Dermis microvascular lymphatic vessel endothelial cell (primary cell): Measurements from ENCODE around the gene RASSF4. TPM values are rescaled to one million over a fixed set of nuclear protein-coding genes. Genes with fewer than 3 reads are reported as not detected.

ENCODE experiments used
- DNase-seq, 2 donors: peaks; one replicate each; pipeline versions ENCODE4 v3.0.0 to v3.0.0-alpha.2; 2010; ENCODE audit warnings: low read depth in 2 of 2
- total RNA-seq: library from RNA; depleted of rRNA; stranded (reverse); fragments of >200 nt; gene quantifications from 2 replicates; pipeline ENCODE4 v1.2.1, GENCODE V29; 2014

RASSF4 gene
- total RNA-seq, 1 donor from 2014 or later = 13.1 TPM

- DNase-seq = peak in 1 of 2 donors; percentile 93
Measured at GRCh38 chr10:44975431-44976331, 16.1 kb downstream of the RASSF4 start.

- peak in 1 of 2 donors; percentile 83 for DNase-seq
Measured at GRCh38 chr10:44976352-44977198, 17.0 kb downstream of the RASSF4 start.

- peak in 1 of 2 donors; percentile 20 for DNase-seq
Measured at GRCh38 chr10:44977287-44978212, 17.9 kb downstream of the RASSF4 start.

- no peak for DNase-seq
Measured at GRCh38 chr10:44978213-44978569, 18.6 kb downstream of the RASSF4 start.

- DNase-seq = peak; percentile 83 to 99
Measured at GRCh38 chr10:44978570-44979280, 19.1 kb downstream of the RASSF4 start, which contains the start of gene DEPP1. DEPP1 (minus strand) TSS chr10:44978809; CDS start chr10:44978030, 779 bp downstream.

GRCh38 chr10:44979281-44980191 is 19.9 kb downstream of the RASSF4 start:
- DNase-seq = no peak

- DNase-seq = peak; percentile 80 to 84
Measured at GRCh38 chr10:44980309-44981171, 20.9 kb downstream of the RASSF4 start.

GRCh38 chr10:44981172-44982113 is 21.8 kb downstream of the RASSF4 start:
- DNase-seq = peak; percentile 75 to 95

- peak; percentile 82 to 95 for DNase-seq
Measured at GRCh38 chr10:44982114-44982460, 22.5 kb downstream of the RASSF4 start.

- no peak for DNase-seq
Measured at GRCh38 chr10:44982496-44982895, 22.9 kb downstream of the RASSF4 start.

- no peak for DNase-seq
Measured at GRCh38 chr10:44983066-44983894, 23.7 kb downstream of the RASSF4 start.

- no peak for DNase-seq
Measured at GRCh38 chr10:44983895-44984278, 24.3 kb downstream of the RASSF4 start.

- DNase-seq = no peak
Measured at GRCh38 chr10:44984671-44985101, 25.1 kb downstream of the RASSF4 start.

- DNase-seq = peak in 1 of 2 donors; percentile 92
Measured at GRCh38 chr10:44985175-44985681, 25.6 kb downstream of the RASSF4 start.

- no peak for DNase-seq
Measured at GRCh38 chr10:44986179-44986578, 26.6 kb downstream of the RASSF4 start.

GRCh38 chr10:44986670-44987069 is 27.1 kb downstream of the RASSF4 start:
- no peak for DNase-seq
